K562 (cell line): ENCODE measurements around the gene ABHD8. TPM values are rescaled to one million over a fixed set of nuclear protein-coding genes. Genes with fewer than 3 reads are reported as not detected.

ENCODE experiments used
- BRF1 ChIP-seq: IDR thresholded peaks from 3 replicates; pipeline ENCODE4 v1.6.1; 2011; ENCODE audit warnings: borderline replicate concordance, mild to moderate bottlenecking; ENCODE audit not compliant: insufficient read length; ENCODE audit errors: extremely low read depth
- CBFA2T3 ChIP-seq: fragments of 450-650 bp; IDR thresholded peaks from 2 replicates; pipeline ENCODE4 v1.6.1; 2017
- CHD4 ChIP-seq: fragments of 200-600 bp; sonication (generic); IDR thresholded peaks from 3 replicates; pipeline ENCODE4 v1.6.1; 2012; ENCODE audit warnings: low read depth, mild to moderate bottlenecking, mixed read lengths, low read length, inconsistent platforms; ENCODE audit not compliant: insufficient read depth, insufficient replicate concordance, poor library complexity, severe bottlenecking
- E2F3 ChIP-seq: fragments of 250-450 bp; sonication (Bioruptor Pico); IDR thresholded peaks from 2 replicates; pipeline ENCODE4 v1.4.0; 2020; ENCODE audit warnings: mild to moderate bottlenecking
- FOSL1 ChIP-seq: fragments of 200-800 bp; sonication (Bioruptor generic); conservative IDR thresholded peaks from 2 replicates; pipeline ENCODE4 v1.6.1; 2016; ENCODE audit warnings: missing genetic modification characterization, missing compliant biosample characterization
- HMBOX1 ChIP-seq: sonication (generic); IDR thresholded peaks from 2 replicates; pipeline ENCODE4 v1.6.1; 2016
- LEF1 ChIP-seq: fragments of 450-650 bp; IDR thresholded peaks from 2 replicates; pipeline ENCODE4 v1.6.1; 2016; ENCODE audit warnings: mild to moderate bottlenecking
- MAFK ChIP-seq: IDR thresholded peaks from 2 replicates; pipeline ENCODE4 v1.6.1; 2011; ENCODE audit warnings: low read length, improper control_type of control experiment
- NR1H2 ChIP-seq: sonication (generic); formaldehyde crosslinking; IDR thresholded peaks from 2 replicates; pipeline ENCODE4 v1.4.0; 2020; ENCODE audit warnings: mild to moderate bottlenecking, missing genetic modification reagents
- PRPF4 ChIP-seq: fragments of 200-400 bp; formaldehyde crosslinking; IDR thresholded peaks from one replicate; pipeline ENCODE4 v1.6.1; 2017; ENCODE audit warnings: low read length, low read depth, mild to moderate bottlenecking; ENCODE audit not compliant: insufficient read depth, poor library complexity, severe bottlenecking
- PYGO2 ChIP-seq: fragments of 450-650 bp; IDR thresholded peaks from 2 replicates; pipeline ENCODE4 v1.6.1; 2016; ENCODE audit warnings: mild to moderate bottlenecking, missing genetic modification characterization, moderate library complexity, missing compliant biosample characterization
- SMC3 ChIP-seq: conservative IDR thresholded peaks from 2 replicates; pipeline ENCODE4 v1.6.1; 2011; ENCODE audit warnings: low read depth, low read length, improper control_type of control experiment; ENCODE audit not compliant: insufficient read depth
- SUPT5H ChIP-seq: fragments of 450-650 bp; IDR thresholded peaks from 2 replicates; pipeline ENCODE4 v1.6.1; 2016
- TAF15 ChIP-seq: fragments of 200-400 bp; formaldehyde crosslinking; IDR thresholded peaks from 2 replicates; pipeline ENCODE4 v1.6.1; 2017; ENCODE audit warnings: mild to moderate bottlenecking, low read depth, low read length, moderate library complexity
- TBP ChIP-seq: optimal IDR thresholded peaks from 2 replicates; pipeline ENCODE3; 2011; ENCODE audit warnings: low read depth, low read length, improper control_type of control experiment
- TCF7 ChIP-seq: sonication (generic); IDR thresholded peaks from 2 replicates; pipeline ENCODE4 v1.6.1; 2016; ENCODE audit warnings: antibody characterized with exemption, borderline replicate concordance
- ZEB2 ChIP-seq: fragments of 450-650 bp; IDR thresholded peaks from 2 replicates; pipeline ENCODE4 v1.6.1; 2016
- ZFP30 ChIP-seq: fragments of 250-450 bp; sonication (Bioruptor Pico); IDR thresholded peaks from 2 replicates; pipeline ENCODE4 v1.8.0; 2022; ENCODE audit warnings: moderate library complexity, mild to moderate bottlenecking, inconsistent platforms, borderline replicate concordance
- ZNF140 ChIP-seq: fragments of 250-450 bp; sonication (Bioruptor Pico); IDR thresholded peaks from 2 replicates; pipeline ENCODE4 v1.8.0; 2021; ENCODE audit warnings: moderate library complexity, mild to moderate bottlenecking, inconsistent platforms
- ZNF239 ChIP-seq: fragments of 250-450 bp; sonication (Bioruptor Pico); IDR thresholded peaks from 2 replicates; pipeline ENCODE4 v1.4.0; 2020; ENCODE audit warnings: mild to moderate bottlenecking
- ZNF277 ChIP-seq: fragments of 250-450 bp; sonication (Bioruptor Pico); IDR thresholded peaks from 2 replicates; pipeline ENCODE4 v1.8.0; 2022; ENCODE audit warnings: inconsistent platforms, mild to moderate bottlenecking, moderate library complexity, borderline replicate concordance
- ZNF586 ChIP-seq: fragments of 450-650 bp; formaldehyde crosslinking; conservative IDR thresholded peaks from 2 replicates; pipeline ENCODE4 v1.4.0; 2020; ENCODE audit warnings: mild to moderate bottlenecking, moderate library complexity
- ZNF766 ChIP-seq: fragments of 200-800 bp; sonication (Bioruptor generic); conservative IDR thresholded peaks from 2 replicates; pipeline ENCODE4 v1.6.1; 2016; ENCODE audit warnings: missing genetic modification characterization, missing compliant biosample characterization
- polyA plus RNA-seq, 8 experiments: library from polyadenylated mRNA; depleted of rRNA in 4 of 8; stranded (reverse) in 5 of 8; unstranded in 3 of 8; fragments of >200 nt; fragmentation: Nextera tagmentation in 2 of 8; fragmentation: Illumina TruSeq in 1 of 8; extraction: Ambion mirVana in 2 of 8; extraction: Trizol in 1 of 8; gene quantifications; 2 replicates each; pipeline versions ENCODE4 v1.2.1 to v1.2.3, GENCODE V29; 2011 to 2014; ENCODE audit warnings: inconsistent platforms in 1 of 8, missing spikeins in 1 of 8
- total RNA-seq, 7 experiments: library from RNA; depleted of rRNA in 6 of 7; stranded (reverse); fragments of >200 nt in 6 of 7; fragmentation: Illumina TruSeq in 2 of 7; extraction: Trizol in 2 of 7; gene quantifications; 2 replicates each; pipeline versions ENCODE4 v1.2.1 to v1.2.3, GENCODE V29; 2011 to 2021; ENCODE audit warnings: low replicate concordance in 1 of 7
- TF ChIP-seq, protein P1 (sequence below): fragments of 450-650 bp; formaldehyde crosslinking; IDR thresholded peaks from 2 replicates; pipeline ENCODE4 v1.4.0; 2020; ENCODE audit warnings: mild to moderate bottlenecking
- TF ChIP-seq, protein P2 (sequence below): fragments of 250-450 bp; sonication (Bioruptor Pico); IDR thresholded peaks from 2 replicates; pipeline ENCODE4 v1.4.0; 2020

The ABHD8 gene
- total and polyA plus RNA-seq, 9 of the 15 experiments (the other 6 are each of a cell fraction or from before 2014, with no cell fraction given) = 0.04 to 6.6 (median 2.0) TPM; not detected in 1

GRCh38 chr19:17292301-17293074 is 10.7 kb downstream of the ABHD8 start (continued):
- peak; percentile 69 for TF ChIP-seq SMC3
- TF ChIP-seq, protein P1, sequence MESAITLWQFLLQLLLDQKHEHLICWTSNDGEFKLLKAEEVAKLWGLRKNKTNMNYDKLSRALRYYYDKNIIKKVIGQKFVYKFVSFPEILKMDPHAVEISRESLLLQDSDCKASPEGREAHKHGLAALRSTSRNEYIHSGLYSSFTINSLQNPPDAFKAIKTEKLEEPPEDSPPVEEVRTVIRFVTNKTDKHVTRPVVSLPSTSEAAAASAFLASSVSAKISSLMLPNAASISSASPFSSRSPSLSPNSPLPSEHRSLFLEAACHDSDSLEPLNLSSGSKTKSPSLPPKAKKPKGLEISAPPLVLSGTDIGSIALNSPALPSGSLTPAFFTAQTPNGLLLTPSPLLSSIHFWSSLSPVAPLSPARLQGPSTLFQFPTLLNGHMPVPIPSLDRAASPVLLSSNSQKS (CRISPR knock-in tag) = no peak
- no peak for TF ChIP-seq ZNF586 (CRISPR knock-in tag)
- TF ChIP-seq PYGO2 (tag) = no peak
- TF ChIP-seq LEF1 = no peak
- TF ChIP-seq PRPF4 = no peak
- TF ChIP-seq TCF7 = no peak
- TF ChIP-seq ZNF277 (CRISPR knock-in tag) = no peak
- peak; percentile 74 for TF ChIP-seq SUPT5H
- TF ChIP-seq ZNF766 (CRISPR knock-in tag) = no peak
- no peak for TF ChIP-seq BRF1
- TF ChIP-seq FOSL1 (tag) = no peak; the same call in 1 of the 2 replicates
- TF ChIP-seq MAFK = 0 out of 2 replicates have a peak, but pooled peaks have one; percentile 18
- no peak for TF ChIP-seq ZFP30 (CRISPR knock-in tag)
- TF ChIP-seq ZEB2 = no peak
- TF ChIP-seq E2F3 (CRISPR knock-in tag) = no peak
- no peak for TF ChIP-seq TBP
- TF ChIP-seq TAF15 = no peak
- peak; percentile 24 for TF ChIP-seq CHD4
- TF ChIP-seq NR1H2 = no peak; the same call in 1 of the 2 replicates
- TF ChIP-seq CBFA2T3 = no peak
- no peak for TF ChIP-seq ZNF140
- TF ChIP-seq, protein P2, sequence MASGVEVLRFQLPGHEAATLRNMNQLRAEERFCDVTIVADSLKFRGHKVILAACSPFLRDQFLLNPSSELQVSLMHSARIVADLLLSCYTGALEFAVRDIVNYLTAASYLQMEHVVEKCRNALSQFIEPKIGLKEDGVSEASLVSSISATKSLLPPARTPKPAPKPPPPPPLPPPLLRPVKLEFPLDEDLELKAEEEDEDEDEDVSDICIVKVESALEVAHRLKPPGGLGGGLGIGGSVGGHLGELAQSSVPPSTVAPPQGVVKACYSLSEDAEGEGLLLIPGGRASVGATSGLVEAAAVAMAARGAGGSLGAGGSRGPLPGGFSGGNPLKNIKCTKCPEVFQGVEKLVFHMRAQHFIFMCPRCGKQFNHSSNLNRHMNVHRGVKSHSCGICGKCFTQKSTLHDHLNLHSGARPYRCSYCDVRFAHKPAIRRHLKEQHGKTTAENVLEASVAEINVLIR (CRISPR knock-in tag) = no peak
- TF ChIP-seq ZNF239 = no peak
- peak; percentile 53; the same call in 1 of the 2 replicates for TF ChIP-seq HMBOX1
